Small intestine (tissue), 7 donors: Measurements from ENCODE around the gene NRTN. TPM values are rescaled to one million over a fixed set of nuclear protein-coding genes. Genes with fewer than 3 reads are reported as not detected.
"Not testable (repeated sequence)": the region's sequence is repeated elsewhere in the genome, so short reads cannot be mapped to it uniquely, and the experiment has no call there.

Experiments
- DNase-seq, 2 donors: peaks; one replicate each; pipeline versions ENCODE4 v3.0.0 to v3.0.0-alpha.2; 2013
- FAIRE-seq: peaks from 2 replicates; lab custom pipeline; 2012; peaks lifted over from hg19 to GRCh38; lab: Jason Lieb, UNC
- H3K27ac ChIP-seq, 3 donors: one replicate each; pipeline ENCODE4 v1.5.1; 2013; ENCODE audit warnings: low read length in 2 of 3, mild to moderate bottlenecking in 2 of 3, control low read depth in 1 of 3, inconsistent platforms in 1 of 3, low read depth in 1 of 3, moderate library complexity in 1 of 3
- H3K27me3 ChIP-seq, 3 donors: one replicate each; pipeline ENCODE4 v1.6.1; 2013; ENCODE audit warnings: low read length in 3 of 3, inconsistent platforms in 1 of 3; ENCODE audit not compliant: control insufficient read depth in 3 of 3, insufficient read depth in 3 of 3
- H3K36me3 ChIP-seq, 3 donors: one replicate each; pipeline ENCODE4 v1.6.1; 2013; ENCODE audit warnings: low read length in 3 of 3, inconsistent platforms in 1 of 3, low read depth in 1 of 3, mild to moderate bottlenecking in 1 of 3, moderate library complexity in 1 of 3; ENCODE audit not compliant: control insufficient read depth in 3 of 3, insufficient read depth in 2 of 3
- H3K4me1 ChIP-seq, 3 donors: one replicate each; pipeline ENCODE4 v1.6.1; 2013; ENCODE audit warnings: low read length in 2 of 3, inconsistent platforms in 1 of 3, low read depth in 1 of 3, mild to moderate bottlenecking in 1 of 3, moderate library complexity in 1 of 3; ENCODE audit not compliant: control insufficient read depth in 3 of 3, insufficient read depth in 2 of 3
- H3K4me3 ChIP-seq, 3 donors: one replicate each; pipeline ENCODE4 v1.5.1; 2013; ENCODE audit warnings: low read length in 3 of 3, control low read depth in 1 of 3, inconsistent platforms in 1 of 3, low read depth in 1 of 3, mild to moderate bottlenecking in 1 of 3, moderate library complexity in 1 of 3
- H3K9me3 ChIP-seq, 2 donors: one replicate each; pipeline ENCODE4 v1.6.1; 2013; ENCODE audit warnings: low read depth in 1 of 2, low read length in 1 of 2; ENCODE audit not compliant: control insufficient read depth in 2 of 2, insufficient read depth in 1 of 2
- WGBS, 3 donors: extraction: QIAGEN DNeasy Blood & Tissue Kit; methylation state at CpG; one replicate each; pipeline ENCODE4 v1.1.7; 2013; 5-methylcytosine and 5-hydroxymethylcytosine counted together
- polyA plus RNA-seq, 4 donors: library from polyadenylated mRNA; stranded (reverse) in 3 of 4; unstranded in 1 of 4; fragments of 200-250 nt in 3 of 4; fragments of 120-200 nt in 1 of 4; gene quantifications; one replicate each; pipeline versions ENCODE4 v1.2.1 to v1.2.3, GENCODE V29; 2013
- donor health status: healthy with polysubstance abuse.
- donor health status: control.
- donor health status: control.
- donor health status: Bipolar disorder and iron deficiency.
- donor health status: healthy.

NRTN gene
- polyA plus RNA-seq, 4 donors: 1.1 to 3.0 (median 2.9) TPM; not detected in 1

DNA sequence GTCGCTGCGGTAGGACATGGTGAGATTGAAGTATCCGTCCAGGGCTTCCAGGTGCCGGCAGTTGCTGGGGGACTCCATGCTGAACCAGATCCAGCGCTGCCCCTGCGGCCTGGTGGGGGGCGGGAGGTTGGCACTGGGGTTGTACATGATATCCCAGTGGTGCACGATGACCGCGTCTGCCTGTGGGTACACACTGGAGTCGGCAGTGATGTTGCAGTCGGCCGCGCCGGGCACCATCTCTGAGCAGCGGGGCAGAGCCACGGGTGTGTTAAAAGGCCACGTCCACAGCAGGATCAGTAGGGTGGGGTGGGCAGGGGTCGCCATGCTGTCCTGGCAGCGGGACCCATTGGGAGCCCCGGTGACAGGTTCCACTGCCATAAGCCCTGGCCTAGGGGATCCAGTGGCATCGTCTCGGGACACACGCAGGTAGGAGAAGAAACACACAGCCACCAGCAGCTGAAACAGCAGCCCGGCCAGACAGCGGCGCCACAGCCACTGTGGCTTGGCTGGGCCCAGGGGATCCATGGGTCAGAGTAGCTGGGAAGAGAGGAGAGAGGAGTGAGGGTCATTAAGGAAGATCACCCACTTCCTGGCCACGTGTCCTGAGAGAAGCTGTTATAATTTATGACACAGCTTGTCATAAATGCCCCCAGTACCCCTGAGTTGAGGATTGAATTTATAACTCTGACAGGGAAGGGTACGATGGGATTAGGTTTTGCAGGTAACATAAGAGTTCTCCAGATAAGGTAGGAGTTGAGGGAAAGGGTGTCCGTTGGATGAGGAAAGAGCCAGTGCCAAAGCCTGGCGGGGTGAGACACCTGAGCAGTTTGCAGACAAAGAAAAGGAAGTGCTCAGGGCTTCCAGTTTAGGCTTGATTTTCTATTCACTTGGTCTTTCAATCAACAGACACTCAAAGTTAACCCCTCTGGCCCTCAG lies 62.6 kb downstream of the NRTN start:
- WGBS, 3 donors: 85 to 88% (median 86%) methylated on average over 26 to 31 of the region's 31 CpGs
- no peak overlapping the region for H3K27ac ChIP-seq
- H3K36me3 ChIP-seq: no peaks in the 10 kb centered on the region
- no peaks in the 10 kb centered on the region for H3K27me3 ChIP-seq
- no peaks in the 10 kb centered on the region for H3K9me3 ChIP-seq
- DNase-seq (no peak), FAIRE-seq (no peak)
- H3K4me3 ChIP-seq: no peak overlapping the region
- H3K4me1 ChIP-seq: no peaks in the 10 kb centered on the region

DNA sequence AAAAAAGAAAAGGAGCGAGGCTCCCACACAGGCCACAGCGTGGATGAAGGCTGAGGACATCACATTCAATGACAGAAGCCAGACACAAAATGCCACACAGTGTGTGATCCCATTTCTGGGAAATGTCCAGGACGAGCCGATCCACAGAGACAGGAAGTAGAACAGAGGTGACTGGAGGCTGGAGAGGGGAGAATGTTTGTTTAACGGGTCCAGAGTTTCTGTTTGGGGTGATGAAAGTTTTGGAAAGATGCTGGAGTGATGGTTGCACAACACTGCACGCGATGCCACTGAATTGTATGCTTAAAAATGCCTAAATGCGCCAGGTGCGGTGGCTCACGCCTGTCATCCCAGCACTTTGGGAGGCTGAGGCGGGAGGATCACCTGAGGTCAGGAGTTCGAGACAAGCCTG lies 66.1 kb downstream of the NRTN start:
- DNase-seq (no peak), FAIRE-seq (no peak)
- Histone ChIP-seq H3K9me3 (no peaks in the 10 kb centered on the region), H3K27me3 (no peaks in the 10 kb centered on the region), H3K27ac (peak overlapping the region in 1 of 3 donors; percentile 16), H3K4me3 (no peak overlapping the region), H3K4me1 (peaks cover 0 to 3% (median 0%) of the 10 kb centered on the region in 3 donors), H3K36me3 (no peaks in the 10 kb centered on the region)
- whole genome bisulfite sequencing, 3 donors: 72 to 86% (median 74%) methylated on average over 12 of the region's 12 CpGs

DNA sequence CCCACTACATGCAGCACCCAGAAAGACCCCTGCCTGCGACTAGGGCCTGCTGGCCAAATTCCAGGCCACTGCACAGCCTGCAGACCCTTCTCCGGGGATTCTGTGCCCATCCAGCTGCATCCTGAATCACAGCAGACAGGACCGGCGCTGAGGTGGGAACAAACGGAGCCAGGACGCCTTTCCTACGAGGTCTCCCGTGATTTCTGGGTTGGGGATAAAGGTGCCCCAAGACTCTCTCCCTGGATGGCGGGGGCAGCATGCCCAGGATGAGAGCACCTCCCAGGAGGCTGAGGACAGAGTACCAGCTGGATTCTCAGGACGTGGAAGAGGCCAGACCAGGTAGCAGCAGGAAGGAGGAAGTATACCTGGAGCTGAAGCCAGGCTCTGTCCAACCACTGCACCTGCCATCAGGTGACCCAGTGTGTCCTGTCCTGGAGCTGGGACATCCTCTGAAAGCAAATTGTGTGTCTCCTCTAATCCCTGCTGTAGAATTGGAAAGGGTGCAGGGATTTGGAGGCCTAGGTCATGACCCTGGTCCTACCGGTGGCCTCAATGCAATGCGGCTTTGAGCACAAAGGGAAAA lies 68.8 kb downstream of the NRTN start:
- FAIRE-seq (no peak), DNase-seq (no peak)
- H3K4me3 ChIP-seq: no peak overlapping the region
- H3K27ac ChIP-seq: no peak overlapping the region
- H3K27me3 ChIP-seq: no peaks in the 10 kb centered on the region
- H3K36me3 ChIP-seq: no peaks in the 10 kb centered on the region
- H3K4me1 ChIP-seq: peaks cover 0 to 9% (median 0%) of the 10 kb centered on the region in 3 donors
- H3K9me3 ChIP-seq: no peaks in the 10 kb centered on the region
- WGBS, 3 donors: 85 to 92% (median 88%) methylated on average over 12 of the region's 12 CpGs

DNA sequence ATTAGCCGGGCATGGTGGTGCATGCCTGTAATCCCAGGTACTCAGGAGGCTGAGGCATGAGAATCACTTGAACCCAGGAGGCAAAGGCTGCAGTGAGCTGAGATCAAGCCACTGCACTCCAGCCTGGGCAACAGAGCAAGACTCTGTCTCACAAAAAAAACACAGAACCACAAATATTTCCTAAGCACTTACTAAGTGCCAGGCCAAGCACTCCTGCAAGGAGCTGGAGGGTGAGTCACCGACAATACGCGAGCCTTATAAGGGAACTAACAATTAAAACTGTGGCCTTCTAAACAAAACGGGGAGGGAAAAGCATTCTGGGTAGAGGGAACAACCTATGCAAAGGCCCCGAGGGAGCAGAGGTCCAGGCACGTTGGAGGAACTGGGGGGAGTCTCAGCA lies 69.6 kb downstream of the NRTN start:
- not testable (repeated sequence) for FAIRE-seq, H3K4me3 ChIP-seq, H3K27me3 ChIP-seq, H3K36me3 ChIP-seq, H3K27ac ChIP-seq, DNase-seq, H3K9me3 ChIP-seq, H3K4me1 ChIP-seq
- 79 to 86% (median 85%) methylated on average over 6 to 7 of the region's 7 CpGs for WGBS, 3 donors

DNA sequence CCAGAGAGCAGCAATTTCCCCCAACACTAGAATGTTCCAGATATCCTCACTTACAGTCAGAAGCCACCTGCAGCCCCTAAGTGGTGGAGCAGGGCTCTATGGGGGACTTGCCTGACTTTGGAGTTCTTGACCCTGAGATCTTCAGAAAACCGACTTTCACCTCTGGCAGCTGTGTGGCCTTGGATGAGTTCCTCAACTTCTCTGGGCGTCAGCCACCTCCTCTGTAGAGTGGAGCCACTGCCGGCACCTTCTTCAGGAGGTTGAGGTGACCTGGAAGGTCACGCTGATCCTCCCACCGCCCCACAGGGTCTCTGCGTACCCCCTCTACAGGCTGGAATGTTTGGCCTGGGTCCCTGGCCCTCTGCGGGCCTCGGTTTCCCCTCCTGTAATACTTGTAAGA lies 72.6 kb downstream of the NRTN start:
- Histone ChIP-seq H3K36me3 (no peaks in the 10 kb centered on the region), H3K4me3 (no peak overlapping the region), H3K4me1 (peaks cover 0 to 23% (median 0%) of the 10 kb centered on the region in 3 donors), H3K9me3 (no peaks in the 10 kb centered on the region), H3K27me3 (peaks cover 2 to 8% (median 5%) of the 10 kb centered on the region in 3 donors), H3K27ac (no peak overlapping the region)
- whole genome bisulfite sequencing, 3 donors: 73 to 90% (median 87%) methylated on average over 8 of the region's 8 CpGs
- no peak for FAIRE-seq
- DNase-seq: no peak

DNA sequence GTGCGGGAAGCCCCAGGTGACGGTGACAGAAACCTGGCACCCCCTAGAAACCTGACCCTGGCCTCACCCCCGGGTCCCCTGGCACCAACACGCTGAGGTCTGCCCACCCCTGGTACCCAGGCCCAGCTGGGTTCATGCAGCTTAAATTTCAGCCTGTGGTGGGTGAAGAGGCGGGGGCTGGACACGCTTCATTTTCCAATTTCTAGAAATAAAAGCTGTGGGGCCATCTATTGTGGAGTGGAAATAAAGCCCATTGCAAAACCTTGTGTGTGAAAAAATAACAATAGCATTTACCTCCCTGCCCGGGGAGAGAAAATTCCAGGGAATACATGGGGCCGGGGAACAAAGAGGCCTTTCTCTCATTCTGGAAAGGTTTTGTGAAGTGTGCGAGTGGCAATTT lies 73.0 kb downstream of the NRTN start:
- H3K36me3 ChIP-seq: no peaks in the 10 kb centered on the region
- peaks cover 2 to 8% (median 5%) of the 10 kb centered on the region in 3 donors for H3K27me3 ChIP-seq
- no peak overlapping the region for H3K4me3 ChIP-seq
- H3K4me1 ChIP-seq: peaks cover 0 to 23% (median 0%) of the 10 kb centered on the region in 3 donors
- H3K9me3 ChIP-seq: no peaks in the 10 kb centered on the region
- WGBS, 3 donors: 77 to 84% (median 81%) methylated on average over 9 of the region's 9 CpGs
- no peak for DNase-seq
- no peak overlapping the region for H3K27ac ChIP-seq
- FAIRE-seq: no peak

Other genes with a start within 250 kb of the NRTN start
- gene TINCR, start 237.1 kb upstream of the NRTN start, polyA plus RNA-seq: 1 to 10 TPM in 1 of 4 donors, under 1 TPM in 3; 0.69 to 1.3 (median 0.75) TPM
- gene SAFB2, start 182.3 kb upstream of the NRTN start, polyA plus RNA-seq: 10 to 100 TPM; 38.8 to 83.2 (median 79.3) TPM
- gene SAFB, start 182.0 kb upstream of the NRTN start, polyA plus RNA-seq: 100 to 1,000 TPM in 1 of 4 donors, 10 to 100 TPM in 3; 44.0 to 105 (median 55.4) TPM
- gene MICOS13, start 124.6 kb upstream of the NRTN start, polyA plus RNA-seq: 100 to 1,000 TPM in 2 of 4 donors, 10 to 100 TPM in 2; 41.9 to 134 (median 108) TPM
- 1 to 10 TPM; 4.5 to 6.0 (median 4.6) TPM for gene HSD11B1L, start 124.0 kb upstream of the NRTN start, polyA plus RNA-seq
- gene RPL36, start 114.8 kb upstream of the NRTN start, polyA plus RNA-seq: 1,000 to 10,000 TPM in 3 of 4 donors, 100 to 1,000 TPM in 1; 945 to 1,946 (median 1,407) TPM
- gene LONP1, start 84.9 kb upstream of the NRTN start, polyA plus RNA-seq: 10 to 100 TPM; 41.6 to 69.2 (median 51.5) TPM
- not detected for gene CATSPERD, start 84.4 kb upstream of the NRTN start, polyA plus RNA-seq
- 1 to 10 TPM; 5.1 to 9.7 (median 9.2) TPM for gene PRR22, start 20.3 kb upstream of the NRTN start, polyA plus RNA-seq
- gene DUS3L, start 13.9 kb upstream of the NRTN start, polyA plus RNA-seq: 10 to 100 TPM; 31.8 to 43.8 (median 41.9) TPM
- gene FUT6, start 34.6 kb downstream of the NRTN start, polyA plus RNA-seq: 10 to 100 TPM in 3 of 4 donors, 1 to 10 TPM in 1; 1.2 to 34.6 (median 23.2) TPM
- 100 to 1,000 TPM in 1 of 4 donors, 10 to 100 TPM in 2, under 1 TPM in 1; 0.72 to 114 (median 48.6) TPM for gene FUT3, start 46.4 kb downstream of the NRTN start, polyA plus RNA-seq
- not detected for gene FUT5, start 65.5 kb downstream of the NRTN start, polyA plus RNA-seq
- gene NDUFA11, start 98.7 kb downstream of the NRTN start, polyA plus RNA-seq: 100 to 1,000 TPM; 187 to 576 (median 476) TPM
- 1 to 10 TPM; 1.1 to 8.8 (median 2.7) TPM for gene VMAC, start 99.8 kb downstream of the NRTN start, polyA plus RNA-seq
- gene CAPS, start 109.2 kb downstream of the NRTN start, polyA plus RNA-seq: 10 to 100 TPM in 3 of 4 donors, 1 to 10 TPM in 1; 8.7 to 22.7 (median 15.4) TPM
- gene RANBP3, start 173.1 kb downstream of the NRTN start, polyA plus RNA-seq: 10 to 100 TPM; 23.0 to 52.5 (median 38.3) TPM